MM.1S (cell line): ENCODE measurements around the gene ALDH1L2.

ENCODE experiments used
- CTCF ChIP-seq: fragments of 300-600 bp; sonication (generic); IDR thresholded peaks from 2 replicates; pipeline ENCODE4 v1.5.1; 2016; ENCODE audit warnings: antibody characterized with exemption, low read length, mixed read lengths
- EZH2phosphoT487 ChIP-seq: fragments of 300-600 bp; sonication (generic); IDR thresholded peaks from 2 replicates; pipeline ENCODE4 v1.6.1; 2018; ENCODE audit warnings: antibody characterized with exemption, low read length

- TF ChIP-seq CTCF: no peak
- no peak for TF ChIP-seq EZH2phosphoT487
Measured at GRCh38 chr12:105018776-105019175, 65.5 kb downstream of the ALDH1L2 start.
